ENCODE data around the gene EMC7. TPM values are rescaled to one million over a fixed set of nuclear protein-coding genes. Genes with fewer than 3 reads are reported as not detected.

Gene EMC7
- total and polyA plus RNA-seq, 2 donors (not counting 1 experiment from before 2014, with no cell fraction given), result 18.4 to 29.9 TPM

DNA sequence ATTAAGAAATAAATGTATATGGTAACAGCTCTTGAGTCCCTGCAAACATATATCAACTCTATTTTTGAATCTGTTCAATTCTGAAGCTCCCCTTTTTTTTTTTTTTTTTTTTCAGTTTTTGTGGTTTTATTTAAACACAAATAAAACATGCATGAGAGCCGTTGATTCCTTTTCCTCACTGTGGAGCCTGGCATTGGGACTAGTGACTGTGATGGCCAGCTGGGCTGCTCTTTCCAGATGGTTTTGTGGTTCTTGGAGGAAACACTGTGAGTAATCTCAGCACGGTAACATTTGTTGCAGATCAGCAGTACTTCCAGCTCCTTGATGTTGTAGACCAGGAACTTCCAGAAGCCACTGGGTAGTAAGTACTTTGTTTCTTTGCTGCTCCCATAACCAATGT, 15.9 kb downstream of the EMC7 start:
- 88% methylated on average over 1 of the region's 2 CpGs for WGBS (ENCODE audit: insufficient coverage)
- CTCF ChIA-PET, result interaction anchor here (0.6 to 1.0 kb wide), 2 partner anchors 117 to 126 kb away, joined by 3 to 4 read pairs; no protein-coding TSS in a partner anchor
- Histone ChIP-seq H3K9me3 (ENCODE audit: control extremely low read depth in 1 of 3, control insufficient read depth in 2 of 3, insufficient read depth in 1 of 3, low read length in 2 of 3) (no peaks in the 10 kb centered on the region), H3K79me2 (ENCODE audit: control insufficient read depth, insufficient read depth, low read length) (no peaks in the 10 kb centered on the region), H3K27ac (ENCODE audit: low read length in 2 of 2) (no peak overlapping the region), H3K9ac (ENCODE audit: low read length) (no peak overlapping the region), H3K4me3 (ENCODE audit: control extremely low read depth in 1 of 5, extremely low read depth in 1 of 5, insufficient read depth in 1 of 5, low read depth in 2 of 5, low read length in 4 of 5) (no peak overlapping the region), H4K20me1 (ENCODE audit: control insufficient read depth, insufficient read depth, low read length, poor library complexity, severe bottlenecking) (no peaks in the 10 kb centered on the region), H3K4me2 (replicated peaks; ENCODE audit: low read depth, low read length, poor library complexity, severe bottlenecking) (no peak overlapping the region), H3K36me3 (replicated peaks in 1 of 2; ENCODE audit: control extremely low read depth in 1 of 2, control insufficient read depth in 1 of 2, extremely low read depth in 1 of 2, insufficient read depth in 2 of 2, low read length in 1 of 2) (peaks cover 14 to 52% of the 10 kb centered on the region in 2 experiments), H3K4me1 (ENCODE audit: control insufficient read depth in 2 of 2, insufficient read depth in 2 of 2, low read length in 2 of 2) (no peaks in the 10 kb centered on the region), H3K27me3 (replicated peaks in 1 of 4; ENCODE audit: control extremely low read depth in 1 of 4, control insufficient read depth in 3 of 4, insufficient read depth in 4 of 4, low read length in 3 of 4) (no peaks in the 10 kb centered on the region), H2AFZ (ENCODE audit: insufficient read depth, low read depth, low read length, poor library complexity, severe bottlenecking) (no peak overlapping the region)
- Mint-ChIP-seq H3K4me3 (no peak overlapping the region), H3K27me3 (no peaks in the 10 kb centered on the region), H3K9me3 (ENCODE audit: insufficient read depth) (no peaks in the 10 kb centered on the region), H3K27ac (no peak overlapping the region), H3K4me1 (peaks cover 3% of the 10 kb centered on the region)
- POLR2A ChIA-PET, result interaction anchor here (0.7 kb wide), 1 partner anchor 502 kb away, joined by 9 read pairs; no protein-coding TSS in a partner anchor
- intact Hi-C loops (cut with micrococcal nuclease), result no loop called here
- no peak for ATAC-seq (ENCODE audit: low read depth)
- no peak for TF ChIP-seq EZH2 (IDR thresholded peaks at IDR 0.05; ENCODE audit: borderline replicate concordance, insufficient read depth, low read depth, low read length, poor library complexity, severe bottlenecking)
- TF ChIP-seq, protein P1, sequence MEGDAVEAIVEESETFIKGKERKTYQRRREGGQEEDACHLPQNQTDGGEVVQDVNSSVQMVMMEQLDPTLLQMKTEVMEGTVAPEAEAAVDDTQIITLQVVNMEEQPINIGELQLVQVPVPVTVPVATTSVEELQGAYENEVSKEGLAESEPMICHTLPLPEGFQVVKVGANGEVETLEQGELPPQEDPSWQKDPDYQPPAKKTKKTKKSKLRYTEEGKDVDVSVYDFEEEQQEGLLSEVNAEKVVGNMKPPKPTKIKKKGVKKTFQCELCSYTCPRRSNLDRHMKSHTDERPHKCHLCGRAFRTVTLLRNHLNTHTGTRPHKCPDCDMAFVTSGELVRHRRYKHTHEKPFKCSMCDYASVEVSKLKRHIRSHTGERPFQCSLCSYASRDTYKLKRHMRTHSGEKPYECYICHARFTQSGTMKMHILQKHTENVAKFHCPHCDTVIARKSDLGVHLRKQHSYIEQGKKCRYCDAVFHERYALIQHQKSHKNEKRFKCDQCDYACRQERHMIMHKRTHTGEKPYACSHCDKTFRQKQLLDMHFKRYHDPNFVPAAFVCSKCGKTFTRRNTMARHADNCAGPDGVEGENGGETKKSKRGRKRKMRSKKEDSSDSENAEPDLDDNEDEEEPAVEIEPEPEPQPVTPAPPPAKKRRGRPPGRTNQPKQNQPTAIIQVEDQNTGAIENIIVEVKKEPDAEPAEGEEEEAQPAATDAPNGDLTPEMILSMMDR (IDR thresholded peaks at IDR 0.05), result no peak
- DNase-seq, result no peak

DNA sequence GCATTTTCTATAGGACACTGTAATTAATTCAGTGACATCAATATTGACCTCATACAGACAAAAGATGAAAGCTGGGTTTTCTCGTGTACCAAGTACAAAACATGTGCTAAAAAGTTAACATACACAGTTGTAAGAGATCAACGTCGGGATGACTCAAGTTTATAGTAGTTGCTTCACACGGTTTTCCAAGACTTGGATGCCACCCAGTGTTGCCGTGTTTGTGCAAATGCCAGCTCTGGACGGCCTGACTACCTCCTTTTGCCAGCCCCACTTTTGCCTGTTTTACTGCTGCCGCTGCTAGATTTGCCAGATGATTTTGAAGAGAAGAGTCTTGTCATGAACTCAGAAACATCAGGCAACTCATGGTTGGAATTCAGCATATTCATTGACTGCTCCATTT, 17.6 kb downstream of the EMC7 start:
- Histone ChIP-seq H3K4me3 (ENCODE audit: control extremely low read depth in 1 of 5, extremely low read depth in 1 of 5, insufficient read depth in 1 of 5, low read depth in 2 of 5, low read length in 4 of 5) (no peak overlapping the region), H3K27me3 (replicated peaks in 1 of 4; ENCODE audit: control extremely low read depth in 1 of 4, control insufficient read depth in 3 of 4, insufficient read depth in 4 of 4, low read length in 3 of 4) (no peaks in the 10 kb centered on the region), H3K36me3 (replicated peaks in 1 of 2; ENCODE audit: control extremely low read depth in 1 of 2, control insufficient read depth in 1 of 2, extremely low read depth in 1 of 2, insufficient read depth in 2 of 2, low read length in 1 of 2) (peaks cover 14 to 42% of the 10 kb centered on the region in 2 experiments), H4K20me1 (ENCODE audit: control insufficient read depth, insufficient read depth, low read length, poor library complexity, severe bottlenecking) (no peaks in the 10 kb centered on the region), H3K4me1 (ENCODE audit: control insufficient read depth in 2 of 2, insufficient read depth in 2 of 2, low read length in 2 of 2) (no peaks in the 10 kb centered on the region), H3K9ac (ENCODE audit: low read length) (no peak overlapping the region), H3K9me3 (ENCODE audit: control extremely low read depth in 1 of 3, control insufficient read depth in 2 of 3, insufficient read depth in 1 of 3, low read length in 2 of 3) (no peaks in the 10 kb centered on the region), H2AFZ (ENCODE audit: insufficient read depth, low read depth, low read length, poor library complexity, severe bottlenecking) (no peak overlapping the region), H3K79me2 (ENCODE audit: control insufficient read depth, insufficient read depth, low read length) (no peaks in the 10 kb centered on the region), H3K4me2 (replicated peaks; ENCODE audit: low read depth, low read length, poor library complexity, severe bottlenecking) (no peak overlapping the region), H3K27ac (ENCODE audit: low read length in 2 of 2) (no peak overlapping the region)
- CTCF ChIA-PET, result no interaction called here
- H3K4me1 Mint-ChIP-seq, result no peaks in the 10 kb centered on the region
- TF ChIP-seq, protein P1 (IDR thresholded peaks at IDR 0.05), result no peak
- TF ChIP-seq EZH2 (IDR thresholded peaks at IDR 0.05; ENCODE audit: borderline replicate concordance, insufficient read depth, low read depth, low read length, poor library complexity, severe bottlenecking), result no peak
- H3K27me3 Mint-ChIP-seq, result no peaks in the 10 kb centered on the region
- POLR2A ChIA-PET, result no interaction called here
- intact Hi-C loops (cut with micrococcal nuclease), result no loop called here
- H3K27ac Mint-ChIP-seq, result no peak overlapping the region
- H3K9me3 Mint-ChIP-seq (ENCODE audit: insufficient read depth), result no peaks in the 10 kb centered on the region
- ATAC-seq (ENCODE audit: low read depth) (no peak), DNase-seq (no peak)
- WGBS (ENCODE audit: insufficient coverage), result 95% methylated on average over 7 of the region's 7 CpGs
- no peak overlapping the region for H3K4me3 Mint-ChIP-seq

All from B cell (primary cell).